NCI-H1930 (cell line): ENCODE measurements around the gene NUP37.
A peak's percentile ranks its signal among the peaks of the same experiment; 100 is the strongest.
"Not testable (repeated sequence)": the region's sequence is repeated elsewhere in the genome, so short reads cannot be mapped to it uniquely, and the experiment has no call there.

Source experiments
- DNase-seq, 2 experiments: peaks; one replicate each; lab custom pipeline; 2025; lab: John Stamatoyannopoulos, UW

Gene NUP37

DNA sequence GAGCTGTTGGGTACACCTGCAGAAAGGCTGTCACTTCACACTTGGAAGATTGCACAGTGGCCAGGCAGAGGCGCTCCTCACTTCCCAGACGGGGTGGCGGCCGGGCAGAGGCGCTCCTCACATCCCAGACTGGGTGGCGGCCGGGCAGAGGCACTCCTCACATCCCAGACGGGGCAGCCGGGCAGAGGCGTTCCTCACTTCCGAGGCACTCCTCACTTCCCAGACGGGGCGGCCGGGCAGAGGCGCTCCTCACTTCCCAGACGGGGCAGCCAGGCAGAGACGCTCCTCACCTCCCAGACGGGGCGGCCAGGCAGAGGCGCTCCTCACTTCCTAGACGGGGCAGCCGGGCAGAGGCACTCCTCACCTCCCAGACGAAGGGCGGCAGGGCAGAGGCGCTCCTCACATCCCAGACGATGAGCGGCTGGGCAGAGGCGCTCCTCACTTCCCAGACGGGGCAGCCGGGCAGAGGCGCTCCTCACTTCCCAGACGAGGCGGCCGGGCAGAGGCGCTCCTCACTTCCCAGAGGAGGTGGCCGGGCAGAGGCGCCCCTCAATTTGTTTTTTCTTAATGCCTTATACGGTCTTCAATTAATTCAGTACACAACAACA lies 30.6 kb downstream of the NUP37 start:
- not testable (repeated sequence) for DNase-seq

DNA sequence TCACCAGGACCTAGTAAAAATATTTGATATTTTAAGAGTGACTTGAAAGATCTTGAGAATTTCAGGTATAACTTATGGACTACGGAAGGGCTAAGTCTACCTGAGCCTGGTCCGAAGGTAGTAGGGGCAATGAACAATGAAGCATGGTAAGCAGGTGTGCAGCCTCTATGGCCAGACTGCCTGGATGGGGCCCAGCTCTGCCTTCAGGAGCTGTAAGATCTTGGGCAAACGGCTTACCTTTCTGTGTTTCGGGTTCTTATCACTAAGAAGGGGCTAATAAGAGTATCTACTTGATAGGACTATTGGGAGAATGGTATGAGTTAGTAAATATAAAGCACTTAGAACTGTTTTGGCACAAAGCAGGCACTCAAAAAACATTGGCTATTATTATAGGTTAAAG lies 39.1 kb downstream of the NUP37 start:
- DNase-seq, result no peak

DNA sequence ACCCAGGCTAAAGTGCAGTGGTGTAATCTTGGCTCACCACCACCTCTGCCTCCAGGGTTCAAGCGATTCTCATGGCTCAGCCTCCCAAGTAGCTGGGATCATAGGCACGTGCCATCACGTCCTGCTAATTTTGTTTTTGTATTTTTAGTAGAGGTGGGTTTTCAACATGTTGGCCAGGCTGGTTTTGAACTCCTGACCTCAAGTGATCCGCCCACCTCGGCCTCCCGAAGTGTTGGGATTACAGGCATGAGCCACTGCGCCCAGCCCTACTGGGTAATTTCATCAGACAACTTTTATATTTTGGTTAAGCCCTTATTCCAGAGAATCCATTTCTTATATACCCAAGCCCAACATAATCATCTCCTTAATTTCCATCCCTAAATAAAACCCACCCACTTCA lies 47.8 kb downstream of the NUP37 start:
- DNase-seq, result not testable (repeated sequence)

DNA sequence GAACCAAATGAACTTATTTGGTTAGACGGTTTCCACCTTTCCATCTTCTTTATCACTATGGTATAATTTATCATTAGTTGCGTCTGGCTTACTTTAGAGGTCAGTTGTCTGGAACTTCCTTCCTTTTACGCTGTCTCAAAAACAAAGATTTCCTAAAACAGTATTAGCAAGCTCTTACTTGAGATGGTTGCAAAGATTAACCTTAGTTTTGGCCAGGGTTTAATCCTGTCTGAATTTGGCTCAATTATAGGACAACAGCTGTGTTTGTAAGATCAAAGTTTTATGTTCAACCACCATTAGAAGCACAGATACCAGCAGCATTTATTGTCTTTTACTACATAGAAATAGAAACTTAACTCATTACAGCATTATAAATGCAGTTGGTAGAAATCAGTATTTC lies 50.2 kb downstream of the NUP37 start:
- no peak for DNase-seq

DNA sequence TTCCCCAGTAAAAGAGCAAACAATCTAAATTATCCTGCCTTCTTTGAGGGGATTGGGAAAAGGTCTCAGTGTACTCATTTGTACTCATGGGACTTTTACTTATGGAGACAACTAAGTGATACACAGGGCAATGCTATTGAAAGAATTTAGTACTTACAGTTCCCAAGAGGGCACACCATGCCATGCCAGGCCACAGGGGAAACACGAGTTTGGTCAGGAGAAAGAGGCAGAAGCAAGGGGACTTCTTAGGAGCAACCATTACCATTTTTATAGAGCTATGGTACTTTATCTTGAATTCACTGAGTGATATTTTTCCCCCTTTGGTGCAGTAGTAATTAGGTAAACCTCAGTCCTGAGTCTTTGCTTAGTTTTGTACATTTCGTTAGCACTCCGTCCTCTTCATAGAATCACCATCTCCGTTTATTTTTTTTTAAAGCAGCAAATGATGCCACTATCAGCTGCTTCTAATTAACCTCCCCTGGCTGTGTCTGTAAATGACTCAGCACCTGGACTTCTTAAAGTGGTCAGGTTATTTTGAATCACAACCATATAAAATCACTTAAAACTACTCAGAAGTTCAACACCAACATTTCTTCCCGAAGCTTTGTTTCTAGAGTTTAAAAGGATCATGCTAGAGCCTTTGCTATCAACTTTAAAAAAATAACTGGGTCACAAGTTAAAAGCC lies 52.2 kb downstream of the NUP37 start:
- no peak for DNase-seq

DNA sequence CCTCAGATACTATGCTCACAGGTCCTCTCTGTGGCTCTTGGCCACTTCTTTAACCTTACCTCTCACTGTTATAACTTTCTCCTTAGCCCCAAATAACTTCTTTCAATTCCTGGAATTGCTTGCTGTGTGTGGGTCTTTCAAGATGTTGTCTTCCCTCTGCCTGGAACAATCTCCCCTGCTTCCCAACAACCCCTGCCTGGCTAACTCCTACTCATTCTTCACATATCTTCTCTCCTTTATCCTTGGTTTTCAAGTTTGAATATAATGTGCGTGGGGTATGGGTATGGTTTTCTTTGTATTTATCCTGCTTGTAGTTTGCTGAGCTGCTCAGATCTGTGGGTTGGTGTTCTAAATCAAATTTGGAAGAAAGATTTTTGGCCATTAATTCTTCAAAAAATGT lies 55.4 kb downstream of the NUP37 start:
- no peak for DNase-seq

DNA sequence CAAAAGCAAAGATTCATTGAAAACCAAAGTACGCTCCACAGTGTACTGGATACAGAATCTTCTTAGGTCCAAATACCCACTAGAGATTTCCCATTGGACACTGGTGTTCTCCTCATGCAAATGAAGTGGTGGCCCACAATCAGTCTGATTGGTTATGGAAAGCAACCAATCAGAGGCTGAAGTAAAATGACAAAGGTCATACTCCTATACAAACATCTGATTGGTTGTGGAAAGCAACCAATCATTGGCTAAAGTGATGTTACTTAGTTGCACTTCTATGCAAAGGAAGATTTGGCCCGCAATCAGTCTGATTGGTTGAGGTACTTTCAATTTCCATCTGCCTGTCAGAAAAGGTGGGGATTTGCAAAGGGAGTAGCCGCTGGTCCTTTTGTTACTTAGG lies 56.8 kb downstream of the NUP37 start:
- DNase-seq, result no peak

DNA sequence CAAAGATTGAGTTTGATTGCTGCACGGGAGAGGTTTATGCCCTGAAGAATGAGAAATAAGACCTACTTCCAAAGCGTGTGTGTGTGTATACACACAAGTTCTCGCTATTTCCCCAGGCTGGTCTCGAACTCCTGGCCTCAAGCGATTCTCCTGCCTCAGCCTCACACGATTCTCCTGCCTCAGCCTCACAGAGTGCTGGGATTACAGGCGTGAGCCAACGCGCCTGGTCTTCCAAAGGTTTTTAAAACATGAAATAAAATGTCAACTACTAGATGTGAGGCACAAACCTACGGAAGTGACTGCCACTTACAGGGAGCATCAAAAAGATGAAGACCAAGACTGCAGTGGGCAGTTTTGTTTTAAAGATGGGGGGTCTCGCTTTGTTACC lies 57.5 kb downstream of the NUP37 start:
- DNase-seq, result no peak

DNA sequence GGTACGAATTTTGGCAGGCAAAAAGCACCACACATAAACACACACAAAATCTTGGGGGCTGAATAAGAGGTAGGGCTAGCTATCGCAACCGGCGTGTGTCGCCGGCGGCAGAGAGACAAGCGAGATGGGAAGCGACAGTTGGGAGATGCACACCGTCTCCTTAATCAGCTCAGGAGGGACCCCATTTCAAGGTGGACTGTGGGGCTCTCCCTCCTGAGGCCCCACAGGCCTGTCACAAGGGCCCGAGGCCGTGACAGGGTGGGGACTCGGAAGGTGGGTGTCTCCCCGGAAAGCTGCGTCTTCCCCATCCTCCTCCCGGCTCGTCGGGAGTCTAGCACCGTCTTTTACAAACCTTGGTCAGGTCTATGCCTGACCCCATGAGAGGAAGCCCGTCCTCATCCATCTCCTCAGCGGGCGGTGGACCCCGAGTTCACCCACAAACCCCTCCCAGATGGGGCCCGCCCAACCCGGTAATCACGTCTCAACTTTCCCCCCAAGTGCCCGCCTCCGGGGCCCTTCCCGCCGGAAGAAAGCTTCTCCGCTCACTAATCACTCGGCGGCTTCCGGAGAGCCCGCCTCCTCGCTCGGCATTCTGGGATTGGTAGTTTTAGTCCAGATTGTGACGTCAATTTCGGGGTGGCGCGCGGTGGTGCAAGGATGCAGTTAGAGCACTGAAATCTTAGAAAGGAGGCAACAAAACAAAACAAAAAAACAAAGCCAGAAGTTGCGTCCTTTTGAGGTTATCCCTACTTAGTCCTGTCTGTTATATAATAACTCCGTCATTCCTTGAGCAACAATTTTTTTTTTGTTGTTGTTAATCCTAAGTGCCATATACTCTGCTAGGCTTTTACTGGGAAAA lies 58.1 kb downstream of the NUP37 start, which contains the start of gene WASHC3:
WASHC3 (minus strand) TSS at position 432 of the 859 bp plus-strand sequence; CDS start at position 403, 29 bp downstream.
- peak; percentile 84 to 92 for DNase-seq

DNA sequence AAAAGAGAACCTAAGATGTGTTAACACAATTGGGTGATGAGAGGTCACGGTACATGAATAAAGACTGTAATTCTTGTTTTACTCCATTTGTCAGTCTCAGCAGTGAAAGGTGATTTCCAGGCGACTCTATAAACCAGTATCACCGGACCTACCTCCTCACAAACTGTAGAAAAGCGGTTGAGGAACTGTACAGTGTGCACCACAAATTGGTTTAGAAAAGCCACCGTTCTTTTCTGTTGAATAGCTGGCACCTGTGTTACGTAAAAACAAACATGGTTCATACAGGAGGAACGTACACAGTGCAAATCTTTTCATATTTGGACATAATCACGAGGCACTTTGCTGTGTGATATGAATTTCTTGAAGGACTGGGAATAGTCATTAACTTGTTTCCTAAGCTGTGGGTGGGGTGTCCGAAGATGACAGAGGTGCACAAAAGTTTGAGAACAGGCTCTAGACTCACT lies 58.8 kb downstream of the NUP37 start:
- DNase-seq, result no peak

DNA sequence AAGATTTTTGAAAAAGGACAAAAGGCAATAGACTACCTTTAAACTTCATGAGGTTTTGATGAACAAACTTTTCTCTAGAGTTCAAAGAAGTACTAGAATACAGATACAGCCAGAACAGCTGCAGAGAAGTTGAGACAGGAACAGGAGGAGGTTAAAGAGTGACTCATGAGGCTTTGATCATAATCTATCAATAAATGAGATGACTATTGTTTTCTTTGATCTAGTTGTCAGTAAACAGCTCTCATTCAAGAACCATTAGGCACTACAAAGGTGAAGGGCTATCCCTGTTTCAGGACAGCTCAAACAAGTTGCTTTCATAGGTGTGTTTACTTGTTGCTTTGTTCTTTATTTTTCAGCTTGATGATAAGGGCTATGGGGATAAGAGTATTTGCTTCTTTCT lies 60.6 kb downstream of the NUP37 start:
- DNase-seq, result peak in 1 of 2 experiments; percentile 5

DNA sequence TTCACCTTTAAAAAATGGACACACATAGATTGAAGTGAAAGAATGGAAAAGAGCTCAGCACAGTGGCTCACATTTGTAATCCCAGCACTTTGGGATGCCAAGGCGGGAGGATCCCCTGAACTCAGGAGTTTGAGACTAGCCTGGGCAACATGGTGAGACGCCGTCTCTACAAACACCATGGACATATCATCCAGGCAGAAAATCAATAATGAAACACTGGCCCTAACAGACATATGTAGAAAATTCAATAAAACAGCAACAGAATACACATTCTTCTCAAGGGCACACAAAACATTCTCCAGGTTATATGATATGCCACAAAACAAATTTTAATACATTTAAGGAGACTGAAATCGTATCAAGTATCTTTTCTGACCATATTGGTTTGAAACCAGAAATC lies 65.6 kb downstream of the NUP37 start:
- no peak for DNase-seq

DNA sequence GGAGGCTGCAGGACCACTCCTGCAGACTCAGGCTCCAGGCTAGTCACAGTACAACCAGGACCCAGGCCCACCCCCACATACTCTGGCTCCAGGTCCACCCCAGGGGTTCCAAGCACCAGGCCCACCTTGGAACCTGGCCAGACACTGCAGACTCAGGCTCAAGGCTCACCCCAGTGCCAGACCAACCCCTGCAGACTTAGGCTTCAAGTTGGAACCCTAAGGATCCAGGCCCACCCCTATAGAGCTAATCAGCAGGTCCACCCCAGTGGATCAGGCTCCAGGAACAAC lies 66.9 kb downstream of the NUP37 start:
- DNase-seq, result no peak

DNA sequence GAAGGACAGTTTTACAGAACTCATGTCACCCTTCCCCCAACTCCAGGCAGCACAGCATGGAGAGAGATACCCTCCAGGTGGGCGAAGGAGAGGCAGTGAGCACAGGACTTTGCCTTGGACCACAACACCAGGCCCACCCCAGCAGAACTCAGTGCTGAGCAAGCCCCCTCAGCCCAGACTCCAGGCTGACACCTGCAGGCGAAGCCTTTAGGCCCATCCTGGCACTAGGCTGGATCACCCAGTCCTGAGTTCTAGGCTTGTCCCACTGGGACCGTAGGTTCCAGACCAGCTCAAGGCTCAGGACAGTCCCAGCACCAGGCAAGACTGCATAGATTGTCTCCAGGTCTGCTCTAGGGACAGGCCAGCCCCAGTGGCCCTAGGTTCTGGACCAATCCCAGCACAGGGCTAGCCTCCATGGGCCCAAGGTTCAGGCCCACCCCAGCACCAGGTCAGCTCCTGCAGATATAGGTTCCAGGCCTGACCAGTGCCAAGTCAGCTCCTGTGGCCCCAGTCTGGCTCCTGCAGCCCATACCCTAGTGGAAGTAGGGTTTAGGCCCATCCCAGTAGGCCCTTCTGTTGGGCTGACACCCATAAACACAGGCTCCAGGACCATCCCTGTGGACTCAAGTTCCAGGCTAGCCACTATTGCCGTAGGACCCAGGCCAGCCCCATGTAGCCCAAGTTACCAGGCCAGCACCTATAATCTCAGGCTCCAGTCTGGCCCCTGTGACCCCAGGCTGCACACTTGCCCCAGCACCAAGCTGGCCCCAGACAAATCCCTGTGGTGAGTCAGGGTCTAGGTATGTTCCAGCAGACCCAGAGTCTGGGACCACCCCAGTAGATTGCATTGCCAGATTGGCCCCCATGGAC lies 67.5 kb downstream of the NUP37 start:
- no peak for DNase-seq

DNA sequence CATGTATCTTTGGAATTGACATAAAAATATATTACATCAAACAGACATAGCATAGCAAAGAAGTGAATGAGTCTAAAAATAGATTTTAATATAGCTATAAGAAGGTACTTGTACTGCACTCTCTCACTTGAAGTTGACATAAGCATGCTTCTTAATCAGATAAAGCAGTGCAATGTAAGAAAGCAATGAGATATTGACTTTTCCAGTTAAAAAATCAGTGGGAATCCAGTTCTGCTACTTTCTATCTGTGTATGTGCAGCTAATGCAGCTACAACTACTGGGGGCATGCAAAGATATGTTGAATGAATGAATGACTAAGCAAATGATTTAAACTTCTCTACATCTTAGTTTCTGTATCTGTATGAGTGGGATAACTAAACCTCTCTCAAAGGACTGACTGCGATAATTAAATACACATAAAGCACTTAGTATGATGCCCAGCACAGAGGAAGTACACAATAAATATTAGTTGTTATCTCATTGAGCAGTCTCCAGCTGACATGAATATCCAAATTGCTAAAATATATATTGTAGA lies 68.4 kb downstream of the NUP37 start:
- DNase-seq, result no peak

DNA sequence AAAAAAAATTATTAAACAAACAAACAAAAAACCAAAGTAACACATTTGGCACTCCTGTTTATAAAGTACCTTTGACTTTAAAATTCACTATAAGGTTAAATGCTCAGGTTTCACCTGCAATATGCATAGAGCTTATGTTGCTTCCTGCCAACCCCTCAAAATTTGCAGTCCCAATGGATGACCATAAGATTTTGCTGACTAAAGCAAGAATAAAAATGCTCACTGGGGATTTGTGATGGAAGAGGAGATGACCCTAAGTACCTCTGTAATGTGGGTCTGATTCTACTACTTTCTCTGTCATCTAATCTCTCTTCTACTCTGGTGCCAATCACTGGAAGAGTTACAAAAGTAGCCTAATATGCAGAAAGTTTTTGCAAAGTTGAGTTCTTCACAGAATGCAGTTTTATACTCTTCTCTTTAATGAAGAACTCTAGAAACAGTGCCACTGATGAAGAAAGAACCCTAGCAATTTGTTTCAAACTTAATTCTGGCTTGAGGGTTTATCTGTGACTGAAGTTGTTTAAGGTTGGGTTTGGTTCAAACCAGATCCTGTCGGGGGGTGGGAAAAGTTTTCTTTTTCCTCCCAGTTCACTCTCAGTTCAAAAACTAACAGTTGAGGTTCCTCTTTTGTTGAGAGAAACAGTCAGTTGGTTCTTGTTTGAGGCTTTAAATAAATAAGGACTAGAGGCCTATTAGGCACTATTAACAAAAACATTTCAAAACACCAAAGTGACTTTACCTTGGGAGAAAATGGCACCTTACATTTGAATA lies 69.1 kb downstream of the NUP37 start:
- DNase-seq, result no peak

DNA sequence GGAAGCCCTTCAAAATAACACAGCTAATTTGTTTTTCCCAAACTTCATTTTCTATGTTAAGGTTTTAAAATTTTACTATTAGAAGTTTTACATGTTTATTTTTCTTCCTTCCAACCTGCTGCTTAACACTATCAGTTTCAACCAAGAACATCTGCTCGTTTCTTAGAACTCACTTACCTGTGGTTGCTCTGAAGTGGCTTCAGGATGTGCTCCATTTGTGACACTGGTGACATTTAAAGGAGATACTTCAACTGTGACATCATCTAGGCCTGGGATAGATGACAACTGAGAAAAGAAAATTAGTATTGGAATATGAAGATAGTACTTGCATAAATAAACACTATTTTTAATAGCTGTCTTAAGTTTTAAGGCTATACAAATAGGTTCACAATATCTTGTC lies 76.0 kb downstream of the NUP37 start:
- DNase-seq, result no peak

DNA sequence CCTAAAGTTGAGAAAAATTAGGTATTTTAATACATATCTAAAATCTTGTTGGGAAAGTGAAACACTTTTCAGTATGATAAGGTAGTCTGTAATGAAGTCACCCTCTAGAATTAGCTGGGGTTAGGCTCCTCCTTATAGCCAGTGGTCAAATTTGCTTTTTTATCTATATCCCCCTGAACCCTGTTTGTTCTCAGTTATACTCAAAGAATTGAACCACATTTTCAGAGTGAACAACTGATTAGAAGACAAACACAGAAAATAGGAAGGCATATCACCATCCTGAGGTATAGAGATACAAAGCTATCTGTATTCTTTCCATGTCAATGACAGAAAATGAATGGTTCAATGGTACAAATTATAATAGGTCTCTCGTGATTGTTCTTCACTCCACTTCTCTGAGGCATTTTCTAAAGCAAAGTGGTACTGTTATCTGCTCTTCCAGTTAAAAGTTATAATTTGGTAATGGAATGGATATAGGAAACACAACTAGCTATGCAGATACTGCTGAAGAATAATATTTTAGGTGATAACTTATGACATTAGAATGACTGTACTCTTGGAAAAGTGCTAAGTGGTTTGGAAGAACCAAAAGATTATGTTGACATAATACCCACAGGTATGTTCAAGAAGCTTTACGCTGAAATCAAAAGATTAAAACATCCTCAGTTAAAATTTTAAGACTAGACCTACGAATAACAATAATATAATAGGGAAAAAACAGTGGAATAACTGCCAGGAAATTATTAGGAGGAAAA lies 85.7 kb downstream of the NUP37 start:
- no peak for DNase-seq

DNA sequence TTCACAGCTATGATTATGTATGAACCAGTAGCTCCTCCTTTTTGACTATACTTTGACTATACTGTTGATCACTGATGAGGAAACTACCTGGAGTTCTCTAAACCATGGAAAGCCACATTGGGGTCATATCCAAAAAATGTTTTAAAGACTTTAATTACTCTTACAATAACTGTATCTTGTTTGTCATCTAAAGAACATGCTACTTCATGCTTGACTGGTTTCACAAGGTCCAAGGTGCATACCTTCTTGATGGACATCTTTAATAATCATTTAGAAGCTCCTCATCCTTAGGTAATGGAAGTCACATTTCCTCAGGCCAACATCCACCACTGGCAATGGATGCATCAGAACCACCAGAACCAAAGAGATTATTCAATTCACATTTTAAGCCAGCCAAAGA lies 88.1 kb downstream of the NUP37 start:
- DNase-seq, result no peak

DNA sequence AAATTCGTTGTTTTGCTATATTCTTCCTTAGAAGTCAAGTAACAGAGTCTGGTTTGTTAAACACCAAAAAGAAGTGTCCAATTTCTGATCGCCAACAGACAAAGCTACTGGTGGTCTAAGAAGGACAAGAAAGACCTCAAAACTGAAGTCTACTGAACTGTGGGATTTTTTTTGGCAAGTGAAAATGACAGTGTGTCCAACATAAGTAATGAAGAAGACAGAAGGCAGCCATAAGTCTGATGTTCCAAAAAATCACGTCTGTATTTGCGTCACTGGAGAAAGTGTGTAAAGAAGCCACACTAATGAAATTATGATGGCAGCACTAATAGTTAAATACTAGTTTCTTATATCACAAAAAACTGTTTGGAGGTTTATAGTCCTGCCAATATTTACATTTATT lies 90.8 kb downstream of the NUP37 start:
- no peak for DNase-seq
